IMR-90 (cell line): Measurements from ENCODE around the gene COL5A1. TPM values are rescaled to one million over a fixed set of nuclear protein-coding genes. Genes with fewer than 3 reads are reported as not detected.
A peak's percentile ranks its signal among the peaks of the same experiment; 100 is the strongest.

ENCODE experiments used
- ATAC-seq: fragments of 200-7000 bp; cut with Tn5 transposase; 2 replicates; pipeline ENCODE4 v1.9.1; 2020; ENCODE audit warnings: low read depth, mild to moderate bottlenecking, moderate library complexity
- BruUV-seq: library from RNA; stranded (reverse); fragments of 400-500 nt; replicated peaks from 2 replicates; lab custom pipeline; 2021; lab: Mats Ljungman, UMichigan
- CTCF ChIA-PET: fragments of 300-600 bp; formaldehyde crosslinking; extraction: SDS; loops from one replicate; lab custom pipeline; 2021; ENCODE audit warnings: antibody characterized with exemption; lab: Yijun Ruan, JAX
- POLR2A ChIA-PET: fragments of 300-600 bp; sonication (Branson Sonifier 250); formaldehyde crosslinking; loops from one replicate; lab custom pipeline; 2022; ENCODE audit warnings: antibody characterized with exemption; ENCODE audit not compliant: unreplicated experiment; lab: Charles Lee
- DNase-seq: peaks from one replicate; pipeline ENCODE4 v3.0.0; 2013
- H2AFZ ChIP-seq: replicated peaks from 2 replicates; pipeline ENCODE3; 2013; ENCODE audit warnings: low read length, mild to moderate bottlenecking; ENCODE audit not compliant: poor library complexity
- H2AK5ac ChIP-seq: 2 replicates; pipeline ENCODE4 v1.6.1; 2013; ENCODE audit warnings: low read depth, low read length, inconsistent platforms
- H2AK9ac ChIP-seq: replicated peaks from 2 replicates; pipeline ENCODE3; 2013; ENCODE audit warnings: mild to moderate bottlenecking, low read depth, low read length, moderate library complexity; ENCODE audit not compliant: poor library complexity
- H2BK120ac ChIP-seq: 2 replicates; pipeline ENCODE4 v1.6.1; 2013; ENCODE audit warnings: low read depth, low read length, inconsistent platforms
- H2BK15ac ChIP-seq: 3 replicates; pipeline ENCODE4 v1.6.1; 2013; ENCODE audit warnings: low read depth, low read length, inconsistent platforms
- H2BK20ac ChIP-seq: 2 replicates; pipeline ENCODE4 v1.6.1; 2013; ENCODE audit warnings: low read depth, mild to moderate bottlenecking, inconsistent platforms, low read length, moderate library complexity
- H2BK5ac ChIP-seq: 2 replicates; pipeline ENCODE4 v1.6.1; 2013; ENCODE audit warnings: mild to moderate bottlenecking, low read depth, low read length, inconsistent platforms; ENCODE audit not compliant: poor library complexity, severe bottlenecking
- H3K14ac ChIP-seq: replicated peaks from 2 replicates; pipeline ENCODE4 v1.6.1; 2013; ENCODE audit warnings: low read depth, low read length, inconsistent platforms
- H3K18ac ChIP-seq: 2 replicates; pipeline ENCODE4 v1.6.1; 2013; ENCODE audit warnings: low read depth, low read length, control low read depth
- H3K23ac ChIP-seq: 2 replicates; pipeline ENCODE4 v1.6.1; 2013; ENCODE audit warnings: low read depth, low read length, inconsistent platforms
- H3K27ac ChIP-seq: 2 replicates; pipeline ENCODE4 v1.5.1; 2013; ENCODE audit warnings: mild to moderate bottlenecking, control low read depth, low read length; ENCODE audit not compliant: insufficient read depth
- H3K27me3 ChIP-seq: 2 replicates; pipeline ENCODE4 v1.6.1; 2013; ENCODE audit warnings: low read length; ENCODE audit not compliant: control insufficient read depth, insufficient read depth
- H3K36me3 ChIP-seq: 2 replicates; pipeline ENCODE4 v1.6.1; 2013; ENCODE audit warnings: low read length, mixed read lengths; ENCODE audit not compliant: control insufficient read depth, insufficient read depth
- H3K4ac ChIP-seq: 2 replicates; pipeline ENCODE4 v1.6.1; 2013; ENCODE audit warnings: low read depth, low read length, inconsistent platforms
- H3K4me1 ChIP-seq: 2 replicates; pipeline ENCODE4 v1.6.1; 2013; ENCODE audit warnings: low read length, mixed read lengths; ENCODE audit not compliant: control insufficient read depth, insufficient read depth
- H3K4me2 ChIP-seq: 2 replicates; pipeline ENCODE4 v1.6.1; 2013; ENCODE audit warnings: low read depth, mild to moderate bottlenecking, control low read depth, low read length, moderate library complexity
- H3K4me3 ChIP-seq: 2 replicates; pipeline ENCODE4 v1.5.1; 2013; ENCODE audit warnings: low read depth, mild to moderate bottlenecking, control low read depth, low read length, moderate library complexity; ENCODE audit not compliant: insufficient read depth
- H3K56ac ChIP-seq: 2 replicates; pipeline ENCODE4 v1.6.1; 2013; ENCODE audit warnings: low read length, inconsistent platforms; ENCODE audit not compliant: insufficient read depth; ENCODE audit errors: extremely low read depth
- H3K79me1 ChIP-seq, 2 experiments: 2 replicates each; pipeline ENCODE4 v1.6.1; 2013; ENCODE audit warnings: low read length in 2 of 2, inconsistent platforms in 1 of 2, low read depth in 1 of 2
- H3K9ac ChIP-seq: 2 replicates; pipeline ENCODE4 v1.6.1; 2013; ENCODE audit warnings: low read depth, low read length, control low read depth
- H3K9me1 ChIP-seq: 2 replicates; pipeline ENCODE4 v1.6.1; 2013; ENCODE audit warnings: low read length, inconsistent platforms; ENCODE audit not compliant: insufficient read depth
- H3K9me3 ChIP-seq: 2 replicates; pipeline ENCODE4 v1.6.1; 2013; ENCODE audit warnings: low read length; ENCODE audit not compliant: control insufficient read depth, insufficient read depth
- H4K20me1 ChIP-seq: 2 replicates; pipeline ENCODE4 v1.6.1; 2013; ENCODE audit warnings: low read length, inconsistent platforms; ENCODE audit not compliant: insufficient read depth
- H4K5ac ChIP-seq: 2 replicates; pipeline ENCODE4 v1.6.1; 2013; ENCODE audit warnings: mild to moderate bottlenecking, low read depth, low read length, control low read depth
- H4K8ac ChIP-seq, 2 experiments: 2 replicates each; pipeline ENCODE4 v1.6.1; 2013; ENCODE audit warnings: low read depth in 2 of 2, low read length in 2 of 2, control low read depth in 1 of 2, inconsistent platforms in 1 of 2
- H4K91ac ChIP-seq: 2 replicates; pipeline ENCODE4 v1.6.1; 2013; ENCODE audit warnings: low read depth, low read length, inconsistent platforms; ENCODE audit not compliant: insufficient read depth
- BHLHE40 ChIP-seq: fragments of 150-350 bp; IDR thresholded peaks from 2 replicates; pipeline ENCODE4 v1.6.1; 2016; ENCODE audit warnings: mild to moderate bottlenecking, low read depth, low read length
- FOS ChIP-seq: fragments of 150-350 bp; IDR thresholded peaks from 2 replicates; pipeline ENCODE4 v1.6.1; 2016; ENCODE audit warnings: low read depth, low read length
- MXI1 ChIP-seq: IDR thresholded peaks from 2 replicates; pipeline ENCODE4 v1.6.1; 2012; ENCODE audit warnings: low read depth, mild to moderate bottlenecking, low read length, moderate library complexity, borderline replicate concordance
- NFE2L2 ChIP-seq: fragments of 150-350 bp; IDR thresholded peaks from 2 replicates; pipeline ENCODE4 v1.6.1; 2016; ENCODE audit warnings: low read depth, mild to moderate bottlenecking, low read length
- USF2 ChIP-seq: fragments of 150-350 bp; IDR thresholded peaks from 2 replicates; pipeline ENCODE4 v1.6.1; 2017; ENCODE audit warnings: mild to moderate bottlenecking, antibody characterized with exemption, low read length, low read depth
- WGBS, 2 experiments: methylation state at CpG; one replicate each; pipeline versions ENCODE4 v1.1.5 to v1.1.7; 2013; ENCODE audit warnings: missing lambda C conversion rate in 2 of 2; ENCODE audit not compliant: insufficient read length in 1 of 2; ENCODE audit errors: extremely low coverage in 2 of 2; 5-methylcytosine and 5-hydroxymethylcytosine counted together
- dilution Hi-C: fragments of 300-500 bp; cut with HindIII; formaldehyde crosslinking; loops from one replicate; pipeline ENCODE4 v1.14.3; 2018; ENCODE audit warnings: low sequenced_read_pairs; ENCODE audit not compliant: unreplicated experiment
- in situ Hi-C: fragments of 300-500 bp; cut with MboI; formaldehyde crosslinking; loops from 3 replicates; pipeline ENCODE4 v1.14.3; 2019; ENCODE audit warnings: low sequenced_read_pairs, inconsistent platforms, mixed read lengths
- intact Hi-C: fragments of 100-400 bp; cut with micrococcal nuclease; formaldehyde crosslinking; loops from 2 replicates; pipeline ENCODE4 v1.10.0; 2022
- polyA plus RNA-seq, 3 experiments: library from polyadenylated mRNA; depleted of rRNA; stranded (reverse); fragments of >200 nt; gene quantifications; 2 replicates each; pipeline ENCODE4 v1.2.3, GENCODE V29; 2012; ENCODE audit warnings: low replicate concordance in 1 of 3
- total RNA-seq: library from RNA; depleted of rRNA; stranded (reverse); fragments of >200 nt; gene quantifications from 2 replicates; pipeline ENCODE4 v1.2.3, GENCODE V29; 2012

The COL5A1 gene
- total and polyA plus RNA-seq, 2 of the 4 experiments (the other 2 are of a cell fraction): 19.2 to 173 TPM

GRCh38 chr9:134655101-134655500 lies 13.5 kb downstream of the COL5A1 start:
- Histone ChIP-seq H2BK5ac (no peak overlapping the region), H3K79me1 (peaks cover 13 to 87% of the 10 kb centered on the region in 2 experiments; a peak in 3 of 4 replicates), H2AK9ac (no peak overlapping the region), H3K9me3 (no peaks in the 10 kb centered on the region), H3K23ac (no peak overlapping the region), H3K18ac (no peak overlapping the region), H2AFZ (no peak overlapping the region), H3K56ac (no peak overlapping the region), H2BK15ac (no peak overlapping the region), H3K4me2 (no peak overlapping the region), H3K4ac (no peak overlapping the region), H2AK5ac (0 out of 2 replicates have a peak overlapping the region, but pooled peaks have one; percentile 24), H4K20me1 (peaks cover 94% of the 10 kb centered on the region), H3K4me3 (no peak overlapping the region), H4K91ac (no peak overlapping the region), H3K27me3 (no peaks in the 10 kb centered on the region), H3K27ac (no peak overlapping the region), H3K4me1 (peaks cover 3% of the 10 kb centered on the region; the same call in 1 of the 2 replicates), H2BK20ac (no peak overlapping the region), H3K14ac (no peak overlapping the region), H4K5ac (no peak overlapping the region), H3K36me3 (peaks cover 37% of the 10 kb centered on the region), H3K9me1 (peaks cover 33% of the 10 kb centered on the region), H4K8ac (no peak overlapping the region), H3K9ac (no peak overlapping the region), H2BK120ac (no peak overlapping the region)
- DNase-seq (no peak), ATAC-seq (no peak)
- ChIA-PET POLR2A (no interaction called here), CTCF (no interaction called here)
- 93% methylated on average over 3 of the region's 11 CpGs; no CpG with 5 or more reads in 1 of the 2 experiments for WGBS, 2 experiments
- BruUV-seq: no TSS peak
- intact Hi-C loops: no loop called here
- TF ChIP-seq MXI1 (no peak), BHLHE40 (no peak), NFE2L2 (no peak), USF2 (no peak), FOS (no peak)
- dilution Hi-C loops: no loop called here
- in situ Hi-C loops: no loop called here
